Kidney (tissue), 14 donors: ENCODE measurements around the gene GCSH. TPM values are rescaled to one million over a fixed set of nuclear protein-coding genes. Genes with fewer than 3 reads are reported as not detected.

ENCODE experiments used
- DNase-seq, 5 donors: peaks; one replicate each; pipeline ENCODE4 v3.0.0-alpha.2; 2013 to 2020
- FAIRE-seq: peaks from 2 replicates; lab custom pipeline; 2012; peaks lifted over from hg19 to GRCh38; lab: Jason Lieb, UNC
- H3K27ac ChIP-seq, 2 donors: one replicate each; pipeline ENCODE4 v1.7.0; 2013; ENCODE audit warnings: low read depth in 2 of 2, low read length in 2 of 2, inconsistent platforms in 1 of 2
- H3K27me3 ChIP-seq: one replicate; pipeline ENCODE4 v1.7.1; 2013; ENCODE audit warnings: low read length, inconsistent platforms; ENCODE audit not compliant: control insufficient read depth, insufficient read depth
- H3K36me3 ChIP-seq, 3 donors: one replicate each; pipeline versions ENCODE4 v1.7.0 to v1.7.1; 2013; ENCODE audit warnings: low read length in 3 of 3, control low read depth in 1 of 3, inconsistent platforms in 1 of 3; ENCODE audit not compliant: insufficient read depth in 3 of 3, control insufficient read depth in 2 of 3
- H3K4me1 ChIP-seq, 3 donors: one replicate each; pipeline versions ENCODE4 v1.7.0 to v1.7.1; 2013; ENCODE audit warnings: low read length in 3 of 3, inconsistent platforms in 1 of 3, low read depth in 1 of 3; ENCODE audit not compliant: control insufficient read depth in 2 of 3, insufficient read depth in 2 of 3
- H3K4me3 ChIP-seq, 3 donors: one replicate each; pipeline versions ENCODE4 v1.7.0 to v1.8.1; 2013; ENCODE audit warnings: low read length in 3 of 3, control low read depth in 1 of 3, inconsistent platforms in 1 of 3
- H3K9ac ChIP-seq, 3 donors: one replicate each; pipeline versions ENCODE4 v1.7.0 to v1.7.1; 2013; ENCODE audit warnings: low read length in 3 of 3, control low read depth in 1 of 3, inconsistent platforms in 1 of 3
- H3K9me3 ChIP-seq, 3 donors: one replicate each; pipeline versions ENCODE4 v1.7.0 to v1.7.1; 2013; ENCODE audit warnings: low read length in 3 of 3, control low read depth in 1 of 3, inconsistent platforms in 1 of 3; ENCODE audit not compliant: control insufficient read depth in 2 of 3, insufficient read depth in 1 of 3
- intact Hi-C: fragments of 100-400 bp; cut with DNase I; formaldehyde crosslinking; loops from one replicate; pipeline ENCODE4 v1.11.1; 2022
- polyA plus RNA-seq: library from polyadenylated mRNA; stranded (reverse); fragments of 350-450 nt; fragmentation: Illumina TruSeq; extraction: RNeasy Lipid Tissue Mini Kit (QIAGEN cat#74804); gene quantifications from one replicate; pipeline ENCODE4 v1.2.3, GENCODE V29; 2014; ENCODE audit warnings: low read depth, low replicate concordance; ENCODE audit not compliant: insufficient read depth
- total RNA-seq: library from RNA; stranded (reverse); fragmentation: NEBNext Ultra II Directional; extraction: Animal tissue kit (Norgen Biotek cat#: 25700); gene quantifications from one replicate; pipeline ENCODE4 v1.2.1, GENCODE V29; 2021
- TF ChIP-seq, protein P1 (sequence below): IDR thresholded peaks from 3 replicates; pipeline ENCODE4 v1.5.1; 2012; ENCODE audit warnings: mild to moderate bottlenecking, moderate library complexity, borderline replicate concordance; ENCODE audit not compliant: insufficient read depth; ENCODE audit errors: extremely low read depth
- donor health status: control.
- donor health status: control.
- donor health status: control.
- donor health status: control.
- donor health status: control.
- donor health status: DM: yes; HTN: yes; CAD: no.
- donor health status: Normal renal cell carcinoma (clear cell type).

Gene GCSH
- total and polyA plus RNA-seq, 2 donors from 2014 or later = 37.9 to 129 TPM

- Histone ChIP-seq H3K27ac (no peak overlapping the region), H3K36me3 (peaks cover 0 to 5% (median 0%) of the 10 kb centered on the region in 3 donors), H3K4me3 (no peak overlapping the region), H3K9ac (no peak overlapping the region), H3K4me1 (peaks cover 0 to 3% (median 0%) of the 10 kb centered on the region in 3 donors), H3K27me3 (no peaks in the 10 kb centered on the region), H3K9me3 (no peaks in the 10 kb centered on the region)
- no peak for DNase-seq
- TF ChIP-seq, protein P1, sequence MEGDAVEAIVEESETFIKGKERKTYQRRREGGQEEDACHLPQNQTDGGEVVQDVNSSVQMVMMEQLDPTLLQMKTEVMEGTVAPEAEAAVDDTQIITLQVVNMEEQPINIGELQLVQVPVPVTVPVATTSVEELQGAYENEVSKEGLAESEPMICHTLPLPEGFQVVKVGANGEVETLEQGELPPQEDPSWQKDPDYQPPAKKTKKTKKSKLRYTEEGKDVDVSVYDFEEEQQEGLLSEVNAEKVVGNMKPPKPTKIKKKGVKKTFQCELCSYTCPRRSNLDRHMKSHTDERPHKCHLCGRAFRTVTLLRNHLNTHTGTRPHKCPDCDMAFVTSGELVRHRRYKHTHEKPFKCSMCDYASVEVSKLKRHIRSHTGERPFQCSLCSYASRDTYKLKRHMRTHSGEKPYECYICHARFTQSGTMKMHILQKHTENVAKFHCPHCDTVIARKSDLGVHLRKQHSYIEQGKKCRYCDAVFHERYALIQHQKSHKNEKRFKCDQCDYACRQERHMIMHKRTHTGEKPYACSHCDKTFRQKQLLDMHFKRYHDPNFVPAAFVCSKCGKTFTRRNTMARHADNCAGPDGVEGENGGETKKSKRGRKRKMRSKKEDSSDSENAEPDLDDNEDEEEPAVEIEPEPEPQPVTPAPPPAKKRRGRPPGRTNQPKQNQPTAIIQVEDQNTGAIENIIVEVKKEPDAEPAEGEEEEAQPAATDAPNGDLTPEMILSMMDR = no peak
- intact Hi-C loops = no loop called here
- no peak for FAIRE-seq
Observed at GRCh38 chr16:81080233-81080632, 16.0 kb downstream of the GCSH start.

- FAIRE-seq = no peak
- no peaks in the 10 kb centered on the region for H3K27me3 ChIP-seq
- intact Hi-C loops = no loop called here
- H3K36me3 ChIP-seq = peaks cover 0 to 5% (median 0%) of the 10 kb centered on the region in 3 donors
- H3K4me1 ChIP-seq = peaks cover 0 to 3% (median 0%) of the 10 kb centered on the region in 3 donors
- H3K27ac ChIP-seq = peak within 1 kb of the TSS; percentile 95 to 97
- peak; percentile 99 for DNase-seq
- H3K9me3 ChIP-seq = no peaks in the 10 kb centered on the region
- peak within 1 kb of the TSS; percentile 91 to 97 (median 92) for H3K9ac ChIP-seq
- H3K4me3 ChIP-seq = peak within 1 kb of the TSS; percentile 90 to 98 (median 96)
- TF ChIP-seq, protein P1 = no peak
Observed at GRCh38 chr16:81077076-81077940, 18.9 kb downstream of the GCSH start, which contains the start of gene C16orf46. Gene C16orf46 (minus strand): TSS chr16:81077238. CDS start chr16:81063955, 13,283 bp downstream.

GRCh38 chr16:81076566-81077075 is 19.6 kb downstream of the GCSH start:
- DNase-seq = peak; percentile 90 to 96 (median 94)
- no peak for FAIRE-seq
- Histone ChIP-seq H3K9ac (peak overlapping the region; percentile 55 to 92 (median 91)), H3K27ac (peak overlapping the region; percentile 95 to 97), H3K4me1 (peaks cover 0 to 3% (median 0%) of the 10 kb centered on the region in 3 donors), H3K36me3 (peaks cover 0 to 2% (median 0%) of the 10 kb centered on the region in 3 donors), H3K27me3 (no peaks in the 10 kb centered on the region), H3K9me3 (no peaks in the 10 kb centered on the region), H3K4me3 (peak overlapping the region; percentile 90 to 98 (median 96))
- TF ChIP-seq, protein P1 = no peak
- intact Hi-C loops = no loop called here
